ENCODE results near the gene UNC5B.

GRCh38 chr10:71280216-71280615, 67.8 kb downstream of the UNC5B start:
- TF ChIP-seq CTCF (conservative IDR thresholded peaks at IDR 0.05 in 1 of 2, IDR thresholded peaks at IDR 0.05 in 1 of 2; ENCODE audit: low read depth in 1 of 2, low read length in 2 of 2) (no peak), EZH2 (IDR thresholded peaks at IDR 0.05; ENCODE audit: low read length, missing control alignments) (no peak)

Data from fibroblast of lung (primary cell).